GM18511 (cell line): ENCODE measurements around the gene TMEM92.

ENCODE experiments used
- ATAC-seq: cut with Tn5 transposase; IDR thresholded peaks from one replicate; pipeline ENCODE4 v1.9.1; 2021; ENCODE audit warnings: mild to moderate bottlenecking, moderate library complexity; ENCODE audit not compliant: unreplicated experiment

TMEM92 gene

GRCh38 chr17:50322271-50322670 is 48.0 kb downstream of the TMEM92 start:
- ATAC-seq, result no peak

- ATAC-seq, result no peak
Observed at GRCh38 chr17:50323060-50323459, 48.8 kb downstream of the TMEM92 start.

GRCh38 chr17:50325906-50326305 is 51.6 kb downstream of the TMEM92 start:
- no peak for ATAC-seq

GRCh38 chr17:50326831-50327364 is 52.6 kb downstream of the TMEM92 start:
- no peak for ATAC-seq

- ATAC-seq, result no peak
Observed at GRCh38 chr17:50328363-50329325, 54.4 kb downstream of the TMEM92 start.

- ATAC-seq, result no peak
Observed at GRCh38 chr17:50329716-50330115, 55.5 kb downstream of the TMEM92 start.

GRCh38 chr17:50330151-50330775 is 56.0 kb downstream of the TMEM92 start:
- no peak for ATAC-seq
